NCI-H1417 treated with DMSO at 0.1 percent for 48 hours (cell line): ENCODE measurements around the gene SRGAP2C.
"Not testable (repeated sequence)": the region's sequence is repeated elsewhere in the genome, so short reads cannot be mapped to it uniquely, and the experiment has no call there.

Experiments
- DNase-seq: peaks from one replicate; lab custom pipeline; 2025; lab: John Stamatoyannopoulos, UW

Gene SRGAP2C

GRCh38 chr1:121279548-121279898, 94.7 kb downstream of the SRGAP2C start:
- DNase-seq, result not testable (repeated sequence)

- not testable (repeated sequence) for DNase-seq
These were observed 96.0 kb downstream of the SRGAP2C start for GRCh38 chr1:121280699-121281317.

- not testable (repeated sequence) for DNase-seq
These were observed 96.7 kb downstream of the SRGAP2C start for GRCh38 chr1:121281480-121281879.

- DNase-seq, result not testable (repeated sequence)
These were observed 98.9 kb downstream of the SRGAP2C start for GRCh38 chr1:121283587-121284180.

- not testable (repeated sequence) for DNase-seq
These were observed 107.8 kb downstream of the SRGAP2C start for GRCh38 chr1:121292590-121292989.

- DNase-seq, result not testable (repeated sequence)
These were observed 108.8 kb downstream of the SRGAP2C start for GRCh38 chr1:121293263-121294204.

- not testable (repeated sequence) for DNase-seq
These were observed 109.4 kb downstream of the SRGAP2C start for GRCh38 chr1:121294205-121294570.

GRCh38 chr1:121296563-121296962, 111.8 kb downstream of the SRGAP2C start:
- not testable (repeated sequence) for DNase-seq

GRCh38 chr1:121298529-121298928, 113.8 kb downstream of the SRGAP2C start:
- not testable (repeated sequence) for DNase-seq

GRCh38 chr1:121299514-121300149, 114.9 kb downstream of the SRGAP2C start:
- DNase-seq, result not testable (repeated sequence)

GRCh38 chr1:121301876-121302275, 117.1 kb downstream of the SRGAP2C start:
- DNase-seq, result not testable (repeated sequence)

GRCh38 chr1:121307759-121308158, 123.0 kb downstream of the SRGAP2C start:
- DNase-seq, result not testable (repeated sequence)

- not testable (repeated sequence) for DNase-seq
These were observed 130.7 kb downstream of the SRGAP2C start for GRCh38 chr1:121315509-121315908.

- not testable (repeated sequence) for DNase-seq
These were observed 131.3 kb downstream of the SRGAP2C start for GRCh38 chr1:121316081-121316480.

GRCh38 chr1:121317491-121318468, 133.0 kb downstream of the SRGAP2C start:
- not testable (repeated sequence) for DNase-seq

- DNase-seq, result not testable (repeated sequence)
These were observed 133.9 kb downstream of the SRGAP2C start for GRCh38 chr1:121318687-121319086.

GRCh38 chr1:121321660-121322059, 136.9 kb downstream of the SRGAP2C start:
- not testable (repeated sequence) for DNase-seq

GRCh38 chr1:121324726-121325125, 140.0 kb downstream of the SRGAP2C start:
- DNase-seq, result not testable (repeated sequence)

GRCh38 chr1:121332141-121332540, 147.4 kb downstream of the SRGAP2C start:
- not testable (repeated sequence) for DNase-seq

- not testable (repeated sequence) for DNase-seq
These were observed 148.1 kb downstream of the SRGAP2C start for GRCh38 chr1:121332599-121333562.
